ENCODE data around the gene RAD51B. TPM values are rescaled to one million over a fixed set of nuclear protein-coding genes. Genes with fewer than 3 reads are reported as not detected.

RAD51B gene
- total RNA-seq, 5 donors from 2014 or later (not counting 1 experiment from before 2014, with no cell fraction given): 25.4 to 47.9 (median 30.0) TPM

DNA sequence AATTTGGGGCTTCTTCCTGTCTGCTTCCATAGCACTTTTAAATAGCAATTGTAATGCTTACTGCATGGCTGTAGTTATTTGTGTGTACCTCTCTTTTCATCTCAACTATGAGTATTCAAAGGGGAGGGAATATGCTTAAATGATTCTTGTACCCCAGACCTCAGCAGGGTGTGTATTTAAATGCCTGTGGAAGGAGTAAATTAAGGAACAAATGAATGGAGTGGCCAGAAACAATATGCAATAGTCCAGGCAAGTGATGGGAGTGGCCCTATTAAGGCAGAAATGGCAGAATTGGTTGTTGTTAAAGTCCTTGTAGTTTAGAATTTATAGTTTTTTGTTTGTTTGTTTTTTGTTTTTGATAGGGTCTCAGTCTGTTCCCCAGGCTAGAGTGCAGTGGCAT is 1.5 kb downstream of the RAD51B start:
- H3K9me3 Mint-ChIP-seq: no peaks in the 10 kb centered on the region
- POLR2A ChIA-PET: no interaction called here
- DNase-seq: no peak
- Histone ChIP-seq H3K27me3 (replicated peaks in 1 of 2; ENCODE audit: control insufficient read depth in 2 of 2, extremely low read depth in 1 of 2, insufficient read depth in 2 of 2, low read length in 1 of 2) (no peaks in the 10 kb centered on the region), H3K9me3 (no peaks in the 10 kb centered on the region), H3K36me3 (ENCODE audit: control insufficient read depth in 2 of 2, extremely low read depth in 1 of 2, insufficient read depth in 1 of 2, low read length in 1 of 2) (peaks cover 0 to 9% of the 10 kb centered on the region in 2 donors), H3K4me3 (ENCODE audit: control insufficient read depth in 1 of 2, extremely low read depth in 1 of 2, low read length in 1 of 2) (no peak overlapping the region), H3K27ac (ENCODE audit: low read length) (no peak overlapping the region), H3K4me1 (ENCODE audit: control insufficient read depth in 1 of 2, extremely low read depth in 1 of 2, insufficient read depth in 2 of 2, low read length in 2 of 2) (peaks cover 8 to 19% of the 10 kb centered on the region in 2 experiments)
- H3K36me3 Mint-ChIP-seq: peaks cover 10% of the 10 kb centered on the region
- H3K4me1 Mint-ChIP-seq: peaks cover 21 to 35% (median 31%) of the 10 kb centered on the region in 3 donors
- CTCF ChIA-PET: no interaction called here
- peak overlapping the region in 2 of 3 donors; percentile 94 to 96 for H3K4me3 Mint-ChIP-seq
- no peaks in the 10 kb centered on the region for H3K27me3 Mint-ChIP-seq
- ATAC-seq (replicated peaks in 1 of 4): no peak
- no peak overlapping the region for H3K27ac Mint-ChIP-seq

GRCh38 chr14:67831113-67831512 is 11.5 kb downstream of the RAD51B start:
- Histone ChIP-seq H3K27me3 (replicated peaks in 1 of 2; ENCODE audit: control insufficient read depth in 2 of 2, extremely low read depth in 1 of 2, insufficient read depth in 2 of 2, low read length in 1 of 2) (no peaks in the 10 kb centered on the region), H3K36me3 (ENCODE audit: control insufficient read depth in 2 of 2, extremely low read depth in 1 of 2, insufficient read depth in 1 of 2, low read length in 1 of 2) (peaks cover 0 to 11% of the 10 kb centered on the region in 2 donors), H3K4me3 (ENCODE audit: control insufficient read depth in 1 of 2, extremely low read depth in 1 of 2, low read length in 1 of 2) (no peak overlapping the region), H3K4me1 (ENCODE audit: control insufficient read depth in 1 of 2, extremely low read depth in 1 of 2, insufficient read depth in 2 of 2, low read length in 2 of 2) (no peaks in the 10 kb centered on the region), H3K9me3 (no peaks in the 10 kb centered on the region), H3K27ac (ENCODE audit: low read length) (no peak overlapping the region)
- whole genome bisulfite sequencing (ENCODE audit: insufficient coverage): 100% methylated on average over 6 of the region's 8 CpGs
- no peak overlapping the region for H3K27ac Mint-ChIP-seq
- no peaks in the 10 kb centered on the region for H3K9me3 Mint-ChIP-seq
- no peak for DNase-seq
- no peak for ATAC-seq (replicated peaks in 1 of 4)
- CTCF ChIA-PET: no interaction called here
- no peak overlapping the region for H3K4me3 Mint-ChIP-seq
- no peaks in the 10 kb centered on the region for H3K27me3 Mint-ChIP-seq
- peaks cover 33% of the 10 kb centered on the region for H3K36me3 Mint-ChIP-seq
- POLR2A ChIA-PET: interaction anchor here in 1 of 2 donors (0.6 kb wide), 1 partner anchor 1346 kb away, joined by 3 read pairs; no protein-coding TSS in a partner anchor
- no peaks in the 10 kb centered on the region for H3K4me1 Mint-ChIP-seq

DNA sequence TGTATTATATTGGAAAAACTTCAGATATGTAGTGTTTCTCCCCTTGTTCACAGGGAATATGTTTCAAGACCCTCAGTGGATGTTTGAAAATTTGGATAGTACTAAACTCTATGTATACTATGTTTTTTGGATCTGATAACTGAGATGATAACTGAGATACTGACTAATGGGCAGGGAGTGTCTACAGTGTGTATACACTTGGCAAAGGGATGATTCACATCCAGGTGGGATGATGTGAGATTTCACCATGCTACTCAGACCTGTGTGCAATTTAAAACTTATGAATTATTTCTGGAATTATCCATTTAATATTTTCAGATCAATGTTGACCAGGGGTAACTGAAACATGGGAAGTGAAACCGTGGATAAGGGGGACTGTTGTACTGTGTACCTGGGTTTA is 13.8 kb downstream of the RAD51B start:
- Histone ChIP-seq H3K27me3 (replicated peaks in 1 of 2; ENCODE audit: control insufficient read depth in 2 of 2, extremely low read depth in 1 of 2, insufficient read depth in 2 of 2, low read length in 1 of 2) (no peaks in the 10 kb centered on the region), H3K27ac (ENCODE audit: low read length) (no peak overlapping the region), H3K4me3 (ENCODE audit: control insufficient read depth in 1 of 2, extremely low read depth in 1 of 2, low read length in 1 of 2) (no peak overlapping the region), H3K9me3 (no peaks in the 10 kb centered on the region), H3K36me3 (ENCODE audit: control insufficient read depth in 2 of 2, extremely low read depth in 1 of 2, insufficient read depth in 1 of 2, low read length in 1 of 2) (peaks cover 0 to 6% of the 10 kb centered on the region in 2 donors), H3K4me1 (ENCODE audit: control insufficient read depth in 1 of 2, extremely low read depth in 1 of 2, insufficient read depth in 2 of 2, low read length in 2 of 2) (no peaks in the 10 kb centered on the region)
- ChIA-PET CTCF (interaction anchor here in 1 of 2 donors (0.5 to 0.9 kb wide), 2 partner anchors 21 to 137 kb away, joined by 3 to 10 read pairs; no protein-coding TSS in a partner anchor), POLR2A (no interaction called here)
- Mint-ChIP-seq H3K27me3 (no peaks in the 10 kb centered on the region), H3K27ac (no peak overlapping the region), H3K9me3 (no peaks in the 10 kb centered on the region), H3K4me3 (no peak overlapping the region), H3K36me3 (peaks cover 18% of the 10 kb centered on the region), H3K4me1 (no peaks in the 10 kb centered on the region)
- DNase-seq (no peak), ATAC-seq (replicated peaks in 1 of 4) (no peak)
- no CpG with 5 or more reads among the region's 1 CpG for WGBS (ENCODE audit: insufficient coverage)

DNA sequence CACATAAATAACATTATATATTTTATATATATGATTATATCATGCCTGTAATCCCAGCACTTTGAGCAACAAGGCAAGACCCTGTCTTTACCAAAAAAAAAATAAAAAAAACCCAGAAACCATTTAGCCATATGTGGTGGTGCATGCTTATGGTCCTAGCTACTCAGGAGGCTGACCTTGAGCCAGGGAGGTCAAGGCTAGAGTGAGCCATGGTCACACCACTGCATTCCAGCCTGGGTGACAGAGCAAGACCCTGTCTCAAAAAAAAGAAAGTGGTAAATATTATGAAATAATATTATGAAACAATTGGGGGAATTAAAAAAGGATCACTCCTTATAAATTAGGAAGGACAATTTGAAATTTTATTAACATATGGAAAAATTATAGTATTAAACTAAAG is 16.0 kb downstream of the RAD51B start:
- no peaks in the 10 kb centered on the region for H3K27me3 ChIP-seq (replicated peaks in 1 of 2; ENCODE audit: control insufficient read depth in 2 of 2, extremely low read depth in 1 of 2, insufficient read depth in 2 of 2, low read length in 1 of 2)
- H3K27me3 Mint-ChIP-seq: no peaks in the 10 kb centered on the region

GRCh38 chr14:67837011-67837624 is 17.5 kb downstream of the RAD51B start:
- Mint-ChIP-seq H3K9me3 (no peaks in the 10 kb centered on the region), H3K36me3 (peaks cover 8% of the 10 kb centered on the region), H3K4me3 (no peak overlapping the region), H3K4me1 (peaks cover 0 to 5% (median 0%) of the 10 kb centered on the region in 3 donors), H3K27ac (no peak overlapping the region), H3K27me3 (no peaks in the 10 kb centered on the region)
- peak; percentile 32 to 54 (median 44) for ATAC-seq (replicated peaks in 1 of 4)
- WGBS (ENCODE audit: insufficient coverage): no CpG with 5 or more reads among the region's 2 CpGs
- no peaks in the 10 kb centered on the region for H3K4me1 ChIP-seq (ENCODE audit: control insufficient read depth in 1 of 2, extremely low read depth in 1 of 2, insufficient read depth in 2 of 2, low read length in 2 of 2)
- peaks cover 0 to 3% of the 10 kb centered on the region in 2 donors for H3K36me3 ChIP-seq (ENCODE audit: control insufficient read depth in 2 of 2, extremely low read depth in 1 of 2, insufficient read depth in 1 of 2, low read length in 1 of 2)
- no peak overlapping the region for H3K4me3 ChIP-seq (ENCODE audit: control insufficient read depth in 1 of 2, extremely low read depth in 1 of 2, low read length in 1 of 2)
- H3K27ac ChIP-seq (ENCODE audit: low read length): no peak overlapping the region
- H3K27me3 ChIP-seq (replicated peaks in 1 of 2; ENCODE audit: control insufficient read depth in 2 of 2, extremely low read depth in 1 of 2, insufficient read depth in 2 of 2, low read length in 1 of 2): no peaks in the 10 kb centered on the region
- DNase-seq: peak in 33 of 35 experiments; percentile 22 to 79 (median 56)
- H3K9me3 ChIP-seq: no peaks in the 10 kb centered on the region
- ChIA-PET POLR2A (no interaction called here), CTCF (interaction anchor here in 1 of 2 donors (0.7 to 1.4 kb wide), 6 partner anchors 10 to 1007 kb away, joined by 3 to 5 read pairs (median 3); no protein-coding TSS in a partner anchor)

More for the DNA sequence above, 16.0 kb downstream of the RAD51B start:
- POLR2A ChIA-PET: interaction anchor here in 1 of 2 donors (0.7 kb wide), 1 partner anchor 13 kb away, joined by 4 read pairs; no protein-coding TSS in a partner anchor
- Histone ChIP-seq H3K4me1 (ENCODE audit: control insufficient read depth in 1 of 2, extremely low read depth in 1 of 2, insufficient read depth in 2 of 2, low read length in 2 of 2) (no peaks in the 10 kb centered on the region), H3K36me3 (ENCODE audit: control insufficient read depth in 2 of 2, extremely low read depth in 1 of 2, insufficient read depth in 1 of 2, low read length in 1 of 2) (peaks cover 0 to 3% of the 10 kb centered on the region in 2 donors), H3K4me3 (ENCODE audit: control insufficient read depth in 1 of 2, extremely low read depth in 1 of 2, low read length in 1 of 2) (no peak overlapping the region), H3K9me3 (no peaks in the 10 kb centered on the region), H3K27ac (ENCODE audit: low read length) (no peak overlapping the region)
- H3K4me3 Mint-ChIP-seq: no peak overlapping the region
- H3K4me1 Mint-ChIP-seq: no peaks in the 10 kb centered on the region
- no peaks in the 10 kb centered on the region for H3K9me3 Mint-ChIP-seq
- H3K36me3 Mint-ChIP-seq: peaks cover 10% of the 10 kb centered on the region
- CTCF ChIA-PET: interaction anchor here (0.7 to 1.4 kb wide), 2 partner anchors 612 to 980 kb away, joined by 4 to 7 read pairs; no protein-coding TSS in a partner anchor
- DNase-seq (no peak), ATAC-seq (replicated peaks in 1 of 4) (no peak)
- no peak overlapping the region for H3K27ac Mint-ChIP-seq

DNA sequence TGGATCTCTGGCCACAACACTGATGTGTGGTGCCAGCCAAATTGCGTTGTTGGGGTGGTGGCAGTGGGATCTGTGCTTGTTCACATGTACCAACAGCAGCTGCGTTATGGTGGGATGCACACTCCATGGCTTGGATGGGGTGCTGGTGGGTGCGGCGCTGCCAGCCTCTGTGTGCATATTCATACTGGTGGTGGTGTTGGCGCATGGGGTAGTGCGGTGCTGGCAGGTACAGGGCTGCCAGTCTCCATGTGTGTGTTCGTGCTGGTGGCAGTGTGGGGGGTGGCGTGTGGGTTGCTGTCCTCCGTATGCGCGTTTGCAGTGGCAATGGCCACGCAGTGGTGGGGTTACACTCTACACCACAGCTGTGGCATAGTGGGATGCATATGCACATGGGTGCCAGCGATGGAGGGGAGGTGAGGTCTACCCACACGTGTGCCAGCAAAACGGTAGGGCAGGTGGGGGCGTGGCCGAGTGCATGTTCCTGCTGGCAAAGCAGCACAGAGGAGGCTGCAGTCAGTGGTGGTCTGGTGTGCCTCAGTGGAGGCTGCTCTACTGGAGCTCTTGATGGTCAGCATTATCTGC is 26.5 kb downstream of the RAD51B start:
- Mint-ChIP-seq H3K27ac (no peak overlapping the region), H3K36me3 (peaks cover 45% of the 10 kb centered on the region), H3K4me3 (no peak overlapping the region), H3K4me1 (peaks cover 4 to 20% (median 7%) of the 10 kb centered on the region in 3 donors), H3K9me3 (peaks cover 0 to 17% (median 15%) of the 10 kb centered on the region in 3 donors), H3K27me3 (no peaks in the 10 kb centered on the region)
- ChIA-PET POLR2A (no interaction called here), CTCF (no interaction called here)
- WGBS (ENCODE audit: insufficient coverage): 96% methylated on average over 10 of the region's 17 CpGs
- no peaks in the 10 kb centered on the region for H3K4me1 ChIP-seq (ENCODE audit: control insufficient read depth in 1 of 2, extremely low read depth in 1 of 2, insufficient read depth in 2 of 2, low read length in 2 of 2)
- ATAC-seq (replicated peaks in 1 of 4) (no peak), DNase-seq (no peak)
- H3K27me3 ChIP-seq (replicated peaks in 1 of 2; ENCODE audit: control insufficient read depth in 2 of 2, extremely low read depth in 1 of 2, insufficient read depth in 2 of 2, low read length in 1 of 2): no peaks in the 10 kb centered on the region
- H3K27ac ChIP-seq (ENCODE audit: low read length): no peak overlapping the region
- no peak overlapping the region for H3K4me3 ChIP-seq (ENCODE audit: control insufficient read depth in 1 of 2, extremely low read depth in 1 of 2, low read length in 1 of 2)
- no peaks in the 10 kb centered on the region for H3K36me3 ChIP-seq (ENCODE audit: control insufficient read depth in 2 of 2, extremely low read depth in 1 of 2, insufficient read depth in 1 of 2, low read length in 1 of 2)
- H3K9me3 ChIP-seq: no peaks in the 10 kb centered on the region
